HepG2 (cell line): ENCODE data around the gene MAP3K21. TPM values are rescaled to one million over a fixed set of nuclear protein-coding genes. Genes with fewer than 3 reads are reported as not detected.

Source experiments
- ATAC-seq: fragments of 200-7000 bp; cut with Tn5 transposase; 3 replicates; pipeline ENCODE4 v1.9.1; 2020; ENCODE audit warnings: mild to moderate bottlenecking, moderate library complexity
- BruUV-seq: library from RNA; stranded (reverse); fragments of 400-500 nt; replicated peaks from 2 replicates; lab custom pipeline; 2021; lab: Mats Ljungman, UMichigan
- CTCF ChIA-PET: fragments of 300-600 bp; formaldehyde crosslinking; extraction: SDS; loops from one replicate; lab custom pipeline; 2021; ENCODE audit warnings: low total read pairs, inconsistent platforms, low intra/inter-chr PET ratio; lab: Yijun Ruan, JAX
- POLR2A ChIA-PET: fragments of 350-600 bp; sonication (Branson Sonifier 250); formaldehyde crosslinking; loops from one replicate; lab custom pipeline; 2020; ENCODE audit warnings: antibody characterized with exemption, inconsistent platforms; lab: Yijun Ruan, JAX
- DNase-seq: peaks from one replicate; pipeline ENCODE4 v3.0.0-alpha.2; 2015; ENCODE audit warnings: low spot score
- FAIRE-seq: peaks from 3 replicates; lab custom pipeline; 2011; peaks lifted over from hg19 to GRCh38; lab: Jason Lieb, UNC
- H2AFZ ChIP-seq: one replicate; pipeline ENCODE4 v1.6.1; 2011; ENCODE audit warnings: low read length, inconsistent platforms
- H3K27ac ChIP-seq: fragments of 300-600 bp; 3 replicates; pipeline ENCODE4 v1.8.0; 2011; ENCODE audit warnings: mixed run types, mild to moderate bottlenecking, mixed read lengths, low read length, inconsistent platforms; ENCODE audit not compliant: insufficient read depth; ENCODE audit errors: extremely low read length
- H3K27me3 ChIP-seq, 2 experiments: fragments of 200-600 bp in 1 of 2; 2 replicates in 1 of 2; 3 replicates in 1 of 2; pipeline versions ENCODE4 v1.6.0 to v1.8.0; 2011; ENCODE audit warnings: low read length in 2 of 2, mild to moderate bottlenecking in 2 of 2, moderate library complexity in 2 of 2, inconsistent platforms in 1 of 2; ENCODE audit not compliant: insufficient read depth in 2 of 2, control insufficient read depth in 1 of 2
- H3K36me3 ChIP-seq, 2 experiments: fragments of 200-600 bp in 1 of 2; replicated peaks in 1 of 2; 2 replicates in 1 of 2; 3 replicates in 1 of 2; pipeline versions ENCODE4 v1.5.1 to v1.8.0; 2011; ENCODE audit warnings: low read length in 2 of 2, inconsistent platforms in 1 of 2; ENCODE audit not compliant: insufficient read depth in 2 of 2, control insufficient read depth in 1 of 2
- H3K4me1 ChIP-seq: 2 replicates; pipeline ENCODE4 v1.5.1; 2012; ENCODE audit warnings: low read length, inconsistent platforms; ENCODE audit not compliant: insufficient read depth
- H3K4me2 ChIP-seq: 2 replicates; pipeline ENCODE4 v1.6.0; 2011; ENCODE audit warnings: low read depth, low read length, inconsistent platforms
- H3K4me3 ChIP-seq, 3 experiments: fragments of 200-600 bp in 1 of 3; sonication (generic), shearing (Covaris generic) in 1 of 3; replicated peaks in 1 of 3; 2 replicates each; pipeline ENCODE4 v1.5.1; 2011 to 2016; ENCODE audit warnings: low read length in 3 of 3, inconsistent platforms in 2 of 3, low read depth in 2 of 3, mild to moderate bottlenecking in 2 of 3, control low read depth in 1 of 3, mixed read lengths in 1 of 3; ENCODE audit not compliant: insufficient read depth in 1 of 3
- H3K79me2 ChIP-seq: one replicate; pipeline ENCODE4 v1.6.1; 2011; ENCODE audit warnings: low read length, inconsistent platforms; ENCODE audit not compliant: insufficient read depth
- H3K9ac ChIP-seq: 2 replicates; pipeline ENCODE4 v1.6.0; 2011; ENCODE audit warnings: mild to moderate bottlenecking, low read depth, low read length, inconsistent platforms; ENCODE audit not compliant: insufficient read depth
- H3K9me3 ChIP-seq: 2 replicates; pipeline ENCODE4 v1.5.1; 2012; ENCODE audit warnings: mild to moderate bottlenecking, low read length
- H4K20me1 ChIP-seq: 2 replicates; pipeline ENCODE4 v1.6.0; 2011; ENCODE audit warnings: inconsistent platforms, mild to moderate bottlenecking, low read length, moderate library complexity; ENCODE audit not compliant: insufficient read depth
- AKAP8 ChIP-seq: sonication (generic); formaldehyde crosslinking; IDR thresholded peaks from 2 replicates; pipeline ENCODE4 v1.5.1; 2020; ENCODE audit warnings: mild to moderate bottlenecking, missing genetic modification reagents
- CEBPB ChIP-seq: IDR thresholded peaks from 2 replicates; pipeline ENCODE4 v1.6.1; 2011; ENCODE audit warnings: low read depth, low read length, improper control_type of control experiment, borderline replicate concordance
- ZNF557 ChIP-seq: sonication (generic); formaldehyde crosslinking; IDR thresholded peaks from 2 replicates; pipeline ENCODE4 v1.4.0; 2020; ENCODE audit warnings: missing genetic modification reagents
- ZNF615 ChIP-seq: sonication (generic); formaldehyde crosslinking; IDR thresholded peaks from 2 replicates; pipeline ENCODE4 v1.5.0; 2020; ENCODE audit warnings: mild to moderate bottlenecking, missing genetic modification reagents, borderline replicate concordance
- ZSCAN9 ChIP-seq: IDR thresholded peaks from 2 replicates; pipeline ENCODE4 v1.6.1; 2016; ENCODE audit warnings: borderline replicate concordance
- WGBS: methylation state at CpG from one replicate; pipeline ENCODE4 v1.1.6; 2017; ENCODE audit warnings: low lambda C conversion rate; 5-methylcytosine and 5-hydroxymethylcytosine counted together
- in situ Hi-C: cut with HindIII; loops from 2 replicates; pipeline ENCODE4 v1.10.0; 2017; ENCODE audit warnings: low pct_unique_long_range_greater_than_20kb; ENCODE audit not compliant: extremely low pct_ligation_motif_present
- intact Hi-C: fragments of 100-400 bp; cut with micrococcal nuclease; formaldehyde crosslinking; loops from one replicate; pipeline ENCODE4 v1.10.0; 2022; ENCODE audit not compliant: unreplicated experiment
- polyA plus RNA-seq, 8 experiments: library from polyadenylated mRNA; depleted of rRNA in 3 of 8; stranded (reverse) in 7 of 8; unstranded in 1 of 8; fragments of >200 nt; fragmentation: Illumina TruSeq in 4 of 8; extraction: Trizol in 4 of 8; gene quantifications; 2 replicates each; pipeline versions ENCODE4 v1.2.1 to v1.2.3, GENCODE V29; 2011 to 2016; ENCODE audit warnings: low read depth in 4 of 8, missing spikeins in 1 of 8, mixed read lengths in 1 of 8; ENCODE audit not compliant: insufficient read depth in 1 of 8
- total RNA-seq, 5 experiments: library from RNA; depleted of rRNA; stranded (reverse); fragments of >200 nt; fragmentation: Illumina TruSeq; extraction: Trizol; gene quantifications; 2 replicates each; pipeline ENCODE4 v1.2.3, GENCODE V29; 2016; ENCODE audit warnings: low read depth in 1 of 5
- TF ChIP-seq, protein P1 (sequence below): sonication (generic); formaldehyde crosslinking; IDR thresholded peaks from 2 replicates; pipeline ENCODE4 v1.5.1; 2020; ENCODE audit warnings: mild to moderate bottlenecking, missing genetic modification reagents
- TF ChIP-seq, protein P2 (sequence below): sonication (generic); formaldehyde crosslinking; IDR thresholded peaks from 2 replicates; pipeline ENCODE4 v1.8.1; 2023; ENCODE audit warnings: mild to moderate bottlenecking, missing genetic modification reagents
- TF ChIP-seq, protein P3 (sequence below): IDR thresholded peaks from 2 replicates; pipeline ENCODE4 v1.6.1; 2016; ENCODE audit warnings: low read depth, control low read depth
- TF ChIP-seq, protein P4 (sequence below): sonication (generic); formaldehyde crosslinking; IDR thresholded peaks from 2 replicates; pipeline ENCODE4 v1.4.0; 2020; ENCODE audit warnings: missing genetic modification reagents, low read depth, mild to moderate bottlenecking, borderline replicate concordance

The MAP3K21 gene
- total and polyA plus RNA-seq, 2 of the 13 experiments (the other 11 are each of a cell fraction or from before 2014, with no cell fraction given), result not detected

DNA sequence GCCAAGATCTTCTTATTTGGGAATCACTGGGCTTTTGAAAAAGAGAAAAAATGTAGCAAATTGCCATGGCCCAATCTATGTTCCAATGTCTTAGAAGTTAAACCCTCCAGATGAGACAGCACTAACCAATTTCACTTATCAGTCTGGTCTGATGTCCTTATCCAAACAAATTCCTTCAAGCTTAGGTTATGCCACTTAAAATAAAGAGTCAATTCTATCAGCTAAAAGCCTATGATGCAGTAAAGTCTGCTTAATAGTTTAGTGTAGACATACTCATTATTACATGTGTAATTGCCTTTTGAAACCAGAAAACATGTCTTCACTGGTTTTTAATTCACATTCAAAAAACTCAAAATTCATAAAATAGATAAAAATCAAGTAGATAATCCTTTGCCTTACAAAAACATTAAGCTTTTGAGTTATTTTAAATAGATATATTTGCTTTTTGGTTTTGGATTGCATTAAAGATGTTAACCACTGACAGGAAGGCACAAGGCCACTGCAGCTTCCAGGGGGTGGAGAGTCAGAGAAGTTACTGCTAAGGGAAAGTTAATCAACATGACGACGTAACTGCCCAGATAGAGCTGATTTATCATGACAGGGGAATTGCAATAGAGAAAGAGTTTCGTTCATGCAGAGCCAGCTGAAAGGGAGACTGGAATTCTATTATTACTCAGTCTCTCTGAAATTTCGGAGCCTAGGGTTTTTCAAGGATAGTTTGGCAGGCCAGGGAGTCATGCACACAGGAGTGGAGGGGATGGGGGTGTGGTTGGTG is 106.1 kb downstream of the MAP3K21 start:
- H3K27me3 ChIP-seq, result no peaks in the 10 kb centered on the region
- H3K27ac ChIP-seq, result no peak overlapping the region
- H3K9ac ChIP-seq, result no peak overlapping the region
- H3K9me3 ChIP-seq, result no peaks in the 10 kb centered on the region
- BruUV-seq, result no TSS peak
- no peak for TF ChIP-seq CEBPB
- TF ChIP-seq, protein P1, sequence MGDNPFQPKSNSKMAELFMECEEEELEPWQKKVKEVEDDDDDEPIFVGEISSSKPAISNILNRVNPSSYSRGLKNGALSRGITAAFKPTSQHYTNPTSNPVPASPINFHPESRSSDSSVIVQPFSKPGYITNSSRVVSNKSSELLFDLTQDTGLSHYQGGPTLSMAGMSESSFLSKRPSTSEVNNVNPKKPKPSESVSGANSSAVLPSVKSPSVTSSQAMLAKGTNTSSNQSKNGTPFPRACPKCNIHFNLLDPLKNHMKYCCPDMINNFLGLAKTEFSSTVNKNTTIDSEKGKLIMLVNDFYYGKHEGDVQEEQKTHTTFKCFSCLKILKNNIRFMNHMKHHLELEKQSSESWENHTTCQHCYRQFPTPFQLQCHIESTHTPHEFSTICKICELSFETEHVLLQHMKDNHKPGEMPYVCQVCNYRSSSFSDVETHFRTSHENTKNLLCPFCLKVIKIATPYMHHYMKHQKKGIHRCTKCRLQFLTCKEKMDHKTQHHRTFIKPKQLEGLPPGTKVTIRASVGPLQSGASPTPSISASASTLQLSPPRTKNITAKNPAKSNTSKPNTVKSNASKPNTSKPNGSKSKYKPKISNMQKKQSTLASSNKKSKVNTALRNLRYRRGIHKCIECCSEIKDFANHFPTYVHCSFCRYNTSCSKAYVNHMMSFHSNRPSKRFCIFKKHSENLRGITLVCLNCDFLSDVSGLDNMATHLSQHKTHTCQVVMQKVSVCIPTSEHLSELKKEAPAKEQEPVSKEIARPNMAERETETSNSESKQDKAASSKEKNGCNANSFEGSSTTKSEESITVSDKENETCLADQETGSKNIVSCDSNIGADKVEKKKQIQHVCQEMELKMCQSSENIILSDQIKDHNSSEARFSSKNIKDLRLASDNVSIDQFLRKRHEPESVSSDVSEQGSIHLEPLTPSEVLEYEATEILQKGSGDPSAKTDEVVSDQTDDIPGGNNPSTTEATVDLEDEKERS (CRISPR knock-in tag), result no peak
- TF ChIP-seq, protein P2, sequence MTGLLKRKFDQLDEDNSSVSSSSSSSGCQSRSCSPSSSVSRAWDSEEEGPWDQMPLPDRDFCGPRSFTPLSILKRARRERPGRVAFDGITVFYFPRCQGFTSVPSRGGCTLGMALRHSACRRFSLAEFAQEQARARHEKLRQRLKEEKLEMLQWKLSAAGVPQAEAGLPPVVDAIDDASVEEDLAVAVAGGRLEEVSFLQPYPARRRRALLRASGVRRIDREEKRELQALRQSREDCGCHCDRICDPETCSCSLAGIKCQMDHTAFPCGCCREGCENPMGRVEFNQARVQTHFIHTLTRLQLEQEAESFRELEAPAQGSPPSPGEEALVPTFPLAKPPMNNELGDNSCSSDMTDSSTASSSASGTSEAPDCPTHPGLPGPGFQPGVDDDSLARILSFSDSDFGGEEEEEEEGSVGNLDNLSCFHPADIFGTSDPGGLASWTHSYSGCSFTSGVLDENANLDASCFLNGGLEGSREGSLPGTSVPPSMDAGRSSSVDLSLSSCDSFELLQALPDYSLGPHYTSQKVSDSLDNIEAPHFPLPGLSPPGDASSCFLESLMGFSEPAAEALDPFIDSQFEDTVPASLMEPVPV (CRISPR knock-in tag), result no peak
- TF ChIP-seq, protein P3, sequence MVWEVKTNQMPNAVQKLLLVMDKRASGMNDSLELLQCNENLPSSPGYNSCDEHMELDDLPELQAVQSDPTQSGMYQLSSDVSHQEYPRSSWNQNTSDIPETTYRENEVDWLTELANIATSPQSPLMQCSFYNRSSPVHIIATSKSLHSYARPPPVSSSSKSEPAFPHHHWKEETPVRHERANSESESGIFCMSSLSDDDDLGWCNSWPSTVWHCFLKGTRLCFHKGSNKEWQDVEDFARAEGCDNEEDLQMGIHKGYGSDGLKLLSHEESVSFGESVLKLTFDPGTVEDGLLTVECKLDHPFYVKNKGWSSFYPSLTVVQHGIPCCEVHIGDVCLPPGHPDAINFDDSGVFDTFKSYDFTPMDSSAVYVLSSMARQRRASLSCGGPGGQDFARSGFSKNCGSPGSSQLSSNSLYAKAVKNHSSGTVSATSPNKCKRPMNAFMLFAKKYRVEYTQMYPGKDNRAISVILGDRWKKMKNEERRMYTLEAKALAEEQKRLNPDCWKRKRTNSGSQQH (CRISPR knock-in tag), result no peak
- TF ChIP-seq, protein P4, sequence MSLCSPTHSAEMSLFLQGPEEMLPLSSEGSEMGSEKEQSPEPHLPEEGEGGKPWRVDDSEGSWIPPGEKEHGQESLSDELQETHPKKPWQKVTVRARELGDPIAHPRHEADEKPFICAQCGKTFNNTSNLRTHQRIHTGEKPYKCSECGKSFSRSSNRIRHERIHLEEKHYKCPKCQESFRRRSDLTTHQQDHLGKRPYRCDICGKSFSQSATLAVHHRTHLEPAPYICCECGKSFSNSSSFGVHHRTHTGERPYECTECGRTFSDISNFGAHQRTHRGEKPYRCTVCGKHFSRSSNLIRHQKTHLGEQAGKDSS (CRISPR knock-in tag), result no peak
- no peak for TF ChIP-seq ZNF615 (CRISPR knock-in tag)
- no peak for TF ChIP-seq AKAP8 (CRISPR knock-in tag)
- TF ChIP-seq ZSCAN9, result no peak
- TF ChIP-seq ZNF557 (CRISPR knock-in tag), result no peak
- TF ChIP-seq, all 625 proteins: peak for 0
- intact Hi-C loops, result no loop called here
- ATAC-seq (no peak), DNase-seq (no peak), FAIRE-seq (no peak)
- Histone ChIP-seq H3K36me3 (no peaks in the 10 kb centered on the region), H4K20me1 (no peaks in the 10 kb centered on the region), H3K4me1 (no peaks in the 10 kb centered on the region), H3K4me2 (no peak overlapping the region), H3K4me3 (no peak overlapping the region), H3K79me2 (no peaks in the 10 kb centered on the region), H2AFZ (no peak overlapping the region)
- ChIA-PET POLR2A (no interaction called here), CTCF (no interaction called here)
- 2% methylated on average over 4 of the region's 4 CpGs for WGBS
- in situ Hi-C loops, result loop anchor here (25.0 kb wide), 1 partner anchor 354 kb away; no protein-coding TSS in a partner anchor
